ENCODE measurements around the gene RPL14.

RPL14 gene

DNA sequence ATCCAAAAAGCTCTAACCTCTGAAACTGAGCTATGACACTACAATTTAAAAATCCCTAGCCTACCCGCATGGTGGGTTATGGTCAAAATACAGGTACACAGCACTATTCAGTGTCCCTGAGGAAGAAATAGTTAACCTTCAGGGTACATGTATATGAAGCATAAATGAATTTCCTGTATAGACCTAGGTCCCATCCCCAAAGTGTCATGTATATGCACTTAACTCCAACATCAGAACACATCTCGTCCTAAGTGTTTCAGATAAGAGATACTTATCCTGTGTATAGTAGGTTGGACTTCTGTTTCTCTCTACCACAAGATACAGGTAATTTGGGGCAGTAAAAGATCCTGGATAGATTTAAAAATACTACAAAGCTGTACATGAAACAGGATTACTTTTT is 6.4 kb downstream of the RPL14 start:
- no peak for DNase-seq

DNA sequence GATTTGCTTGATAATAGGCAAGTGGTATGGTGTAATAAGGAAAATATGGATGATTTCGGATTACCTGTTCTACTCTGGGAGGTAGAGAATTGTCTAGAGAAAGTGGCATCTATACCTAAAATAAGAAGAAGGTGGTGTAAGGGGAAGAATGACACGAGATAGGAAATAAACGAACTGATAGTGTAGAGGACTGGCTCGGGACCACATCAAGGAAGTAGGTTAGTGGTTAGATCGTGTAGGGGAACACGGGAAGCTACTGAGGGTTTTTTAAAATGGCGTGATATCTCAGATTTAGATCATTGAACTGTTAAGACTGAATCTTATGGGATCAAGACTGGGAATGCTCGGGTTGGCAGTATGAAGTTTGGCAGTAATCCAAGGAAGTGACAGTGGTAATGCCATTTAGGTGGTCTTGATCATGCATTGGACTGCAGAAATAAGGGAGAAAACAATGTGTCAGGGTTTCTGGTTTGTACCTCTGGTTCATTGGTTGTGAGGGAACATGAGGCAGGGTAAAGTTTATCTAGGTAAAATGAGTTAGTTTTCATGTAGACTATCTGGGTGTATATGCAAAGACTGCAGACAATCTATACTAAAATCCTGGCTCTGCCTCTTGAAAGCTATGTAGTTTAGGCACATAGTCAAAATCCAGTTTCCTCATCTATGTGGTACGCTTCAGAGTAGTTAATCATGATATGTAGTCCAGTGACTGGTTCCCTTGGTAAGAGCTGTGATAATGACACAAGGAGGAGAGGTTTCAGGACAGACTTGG is 7.4 kb downstream of the RPL14 start:
- DNase-seq, result peak; percentile 64

DNA sequence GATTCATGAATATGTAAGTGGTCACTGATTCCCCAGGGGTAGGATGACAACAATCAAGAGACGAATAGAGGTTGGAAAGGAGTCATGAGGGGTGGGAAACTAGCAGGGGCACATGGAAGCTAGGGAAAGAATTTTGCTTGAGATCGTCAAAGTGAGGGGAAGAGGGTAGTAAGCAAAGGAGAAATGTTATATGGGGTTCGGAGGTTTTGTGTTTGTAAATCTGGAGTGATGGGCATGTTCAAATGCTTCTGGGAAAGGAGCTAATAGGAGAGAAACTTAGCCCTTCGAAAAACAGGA is 7.9 kb downstream of the RPL14 start:
- no peak for DNase-seq

DNA sequence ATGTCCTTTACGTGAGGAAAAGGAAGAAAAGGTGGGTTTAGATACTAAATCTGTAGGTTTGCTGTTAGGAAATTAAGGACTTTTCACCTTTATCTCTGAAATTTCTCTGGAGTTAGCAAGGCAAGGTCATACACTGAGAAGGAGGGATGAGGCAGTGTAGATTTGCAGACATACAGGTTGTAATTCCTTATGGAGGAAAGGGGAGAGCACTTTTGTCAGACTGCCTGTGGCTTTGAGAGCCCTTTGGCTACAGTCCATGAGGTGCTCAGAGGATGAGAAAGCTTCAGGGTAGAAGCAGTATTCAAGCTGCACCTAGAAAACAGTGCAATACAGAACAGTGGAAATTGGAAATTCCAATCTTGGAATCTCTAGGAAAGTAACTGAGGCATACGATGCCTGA is 8.3 kb downstream of the RPL14 start:
- no peak for DNase-seq

DNA sequence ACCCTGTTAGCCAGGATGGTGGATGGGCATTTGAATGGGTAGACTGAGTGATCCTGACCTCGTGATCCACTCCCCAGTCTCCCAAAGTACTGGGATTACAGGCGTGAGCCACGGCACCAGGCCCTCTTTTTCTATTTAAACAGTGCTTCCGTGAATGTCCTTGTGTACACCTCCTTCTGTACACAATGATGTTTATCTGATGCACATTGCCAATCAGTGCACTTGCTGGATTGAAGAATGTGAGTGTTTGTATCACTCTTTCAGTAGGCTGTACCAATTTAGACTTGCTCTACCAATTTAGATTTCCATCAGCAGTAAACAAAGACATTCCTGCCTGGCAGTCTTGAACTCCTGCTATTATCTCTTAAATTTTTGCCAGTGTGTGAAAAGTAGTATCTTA is 10.9 kb downstream of the RPL14 start:
- no peak for DNase-seq

DNA sequence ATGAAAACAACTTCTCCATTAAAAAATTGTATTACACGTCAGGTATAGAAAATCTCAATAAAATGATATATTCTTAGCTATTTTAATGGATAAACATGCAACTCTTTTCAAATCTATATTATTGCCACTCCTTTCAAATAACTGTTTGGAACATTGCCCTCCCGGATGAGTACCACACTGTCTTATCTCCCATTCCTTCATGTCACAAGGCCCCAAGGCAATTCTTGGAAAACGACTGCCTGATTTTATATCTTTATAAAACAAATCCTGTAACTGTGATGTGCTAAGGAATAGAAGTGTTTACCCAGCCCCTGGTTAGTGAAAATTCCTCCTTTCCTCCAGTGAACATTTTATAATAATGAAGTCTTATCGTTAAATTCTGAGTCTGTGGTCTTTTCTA is 13.6 kb downstream of the RPL14 start:
- DNase-seq, result peak; percentile 63

DNA sequence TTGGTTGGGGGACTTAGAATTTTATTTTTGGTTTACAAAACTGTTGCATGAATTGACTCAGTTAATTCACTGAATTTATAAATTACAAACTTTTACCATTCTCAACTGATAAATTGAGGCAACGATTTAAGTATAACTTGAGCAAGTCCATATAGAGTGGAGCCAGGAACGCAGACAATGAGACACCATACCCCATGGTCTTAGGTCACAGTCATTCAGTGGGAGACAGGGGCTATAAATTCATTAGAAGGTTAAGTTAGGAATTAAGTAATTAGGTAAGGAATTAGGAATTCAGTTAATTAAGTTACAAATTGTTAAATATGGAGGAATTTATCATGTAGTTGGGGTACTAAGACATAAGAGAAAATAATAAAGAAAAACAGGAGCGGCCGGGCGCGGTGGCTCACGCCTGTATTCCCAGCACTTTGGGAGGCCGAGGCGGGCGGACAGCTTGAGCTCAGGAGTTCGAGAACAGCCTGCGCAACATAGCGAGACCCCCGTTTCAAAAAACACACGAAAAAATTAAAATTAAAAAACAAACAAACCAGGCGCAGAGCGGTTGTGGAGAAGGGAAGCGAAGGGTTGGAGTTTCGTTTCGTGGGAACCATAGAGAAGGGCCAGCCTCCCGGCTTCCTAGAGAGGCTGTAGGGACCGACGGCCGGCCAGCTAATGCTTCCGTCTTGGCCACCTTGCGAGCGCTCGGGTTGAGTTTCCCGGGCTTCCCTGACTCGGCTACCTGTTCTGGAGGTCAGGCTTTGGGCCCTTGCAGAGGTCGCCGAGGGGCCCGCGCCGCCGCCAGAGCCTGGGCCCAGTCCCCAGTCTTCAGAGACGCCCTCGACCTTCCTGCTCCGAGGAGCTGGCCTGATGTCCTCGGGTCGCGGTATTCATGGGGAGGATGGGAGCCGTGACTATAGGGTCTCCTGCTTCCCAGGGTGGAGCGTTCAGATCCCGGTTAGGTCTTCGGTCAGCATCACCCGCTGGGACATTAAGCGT is 19.6 kb downstream of the RPL14 start, which contains the start of gene ZNF619:
ZNF619 (plus strand) TSS at position 645 of the 993 bp plus-strand sequence. CDS start 858 bp downstream, outside the sequence.
- peak; percentile 87 for DNase-seq

DNA sequence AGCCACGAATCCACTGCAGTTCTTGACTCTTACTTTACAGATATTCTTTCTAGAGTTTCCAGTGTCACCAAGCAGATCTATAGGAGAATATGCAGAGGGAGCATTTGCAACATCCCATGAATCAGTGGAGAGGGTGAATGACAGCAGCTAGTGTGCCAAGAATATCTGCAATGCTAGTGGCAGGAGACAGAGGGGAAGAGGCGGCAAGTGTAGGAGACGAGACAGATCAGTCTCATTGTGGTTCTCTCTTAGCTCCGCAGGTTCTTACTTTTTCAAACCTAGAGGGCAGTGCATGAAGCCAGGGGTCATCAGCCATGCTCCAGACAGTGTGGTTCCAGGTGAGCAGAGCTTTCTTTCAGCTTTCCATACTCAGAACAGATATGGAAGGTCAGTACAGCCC is 20.5 kb downstream of the RPL14 start:
- DNase-seq, result no peak

DNA sequence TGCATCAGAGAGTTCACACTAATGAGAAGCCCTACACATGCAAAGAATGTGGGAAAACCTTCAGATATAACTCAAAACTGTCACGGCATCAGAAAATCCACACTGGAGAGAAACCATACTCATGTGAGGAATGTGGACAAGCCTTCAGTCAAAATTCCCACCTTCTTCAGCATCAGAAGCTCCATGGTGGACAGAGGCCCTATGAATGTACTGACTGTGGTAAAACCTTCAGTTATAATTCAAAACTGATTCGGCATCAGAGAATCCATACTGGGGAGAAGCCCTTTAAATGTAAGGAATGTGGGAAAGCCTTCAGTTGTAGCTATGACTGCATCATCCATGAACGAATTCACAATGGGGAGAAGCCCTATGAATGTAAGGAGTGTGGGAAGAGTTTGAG is 30.0 kb downstream of the RPL14 start:
- DNase-seq, result no peak

DNA sequence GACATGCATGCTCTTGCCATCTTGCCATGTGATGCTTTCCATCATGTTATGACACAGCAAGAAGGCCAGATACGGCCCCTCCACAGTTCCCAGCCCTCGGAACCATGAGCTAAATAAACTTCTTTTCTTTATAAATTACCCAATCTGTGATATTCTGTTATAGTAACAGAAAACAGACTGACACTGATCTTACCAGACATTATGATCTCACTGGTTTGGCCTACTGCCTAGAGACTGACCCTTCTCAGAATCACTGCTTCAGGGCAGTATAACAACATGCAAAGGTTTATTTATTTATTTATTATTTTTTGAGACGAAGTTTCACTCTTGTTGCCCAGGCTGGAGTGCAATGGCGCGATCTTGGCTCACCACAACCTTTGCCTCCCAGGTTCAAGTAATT is 33.8 kb downstream of the RPL14 start:
- DNase-seq, result no peak

DNA sequence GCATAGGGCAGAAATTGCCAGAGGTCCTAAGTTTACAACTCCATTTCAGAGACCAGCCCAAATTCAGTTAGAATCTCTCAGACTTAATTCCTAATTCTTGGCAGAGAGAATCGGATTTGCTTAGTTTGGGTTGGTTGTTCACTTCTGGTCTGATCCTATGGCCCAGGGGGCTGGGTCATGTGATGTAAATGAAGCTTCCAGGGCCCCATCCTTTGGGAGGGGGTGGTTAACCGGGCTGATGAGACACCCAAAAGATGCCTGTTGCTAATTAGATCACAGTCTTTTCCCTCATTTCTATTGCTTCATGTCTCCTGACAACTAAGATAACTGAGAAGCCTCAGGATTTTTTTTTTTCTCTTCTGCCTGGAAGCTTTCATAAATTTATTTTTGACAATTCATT is 37.6 kb downstream of the RPL14 start:
- no peak for DNase-seq

DNA sequence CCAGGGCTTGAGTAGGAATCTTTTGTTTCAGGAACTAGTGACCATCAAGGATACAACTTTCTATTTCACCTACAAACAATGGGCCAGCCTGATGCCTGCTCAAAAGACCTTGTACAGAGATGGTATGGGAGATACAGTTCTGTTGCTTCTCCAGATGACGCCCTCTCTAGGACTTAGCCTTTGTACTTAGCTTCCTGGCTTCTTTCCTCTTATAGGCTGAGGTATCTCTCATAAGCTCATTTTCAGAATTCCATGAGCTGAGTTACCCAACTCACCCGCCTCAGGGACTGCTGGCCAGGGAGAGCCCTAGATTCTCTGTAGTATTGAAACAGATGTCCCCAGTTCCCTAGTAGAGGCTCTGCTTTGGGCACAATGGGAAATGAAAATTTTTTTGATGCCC is 40.1 kb downstream of the RPL14 start:
- no peak for DNase-seq

DNA sequence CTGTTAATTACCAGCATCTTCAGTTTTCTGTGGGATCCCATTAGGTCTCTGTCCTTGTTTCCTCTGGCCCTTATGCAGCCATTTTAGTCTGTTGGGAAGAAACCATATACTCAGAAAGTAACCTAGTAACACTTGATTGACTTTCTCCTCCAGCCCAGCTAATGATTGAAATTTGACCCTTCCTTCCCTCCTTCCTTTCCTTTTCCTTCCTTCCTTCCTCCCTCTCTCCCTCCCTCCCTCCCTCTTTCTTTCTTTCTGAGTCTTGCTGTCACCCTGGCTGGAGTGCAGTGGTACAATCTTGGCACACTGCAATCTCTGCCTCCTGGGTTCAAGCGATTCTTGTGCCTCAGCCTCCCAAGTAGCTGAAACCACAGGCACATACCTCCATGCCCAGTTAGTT is 42.8 kb downstream of the RPL14 start:
- no peak for DNase-seq

DNA sequence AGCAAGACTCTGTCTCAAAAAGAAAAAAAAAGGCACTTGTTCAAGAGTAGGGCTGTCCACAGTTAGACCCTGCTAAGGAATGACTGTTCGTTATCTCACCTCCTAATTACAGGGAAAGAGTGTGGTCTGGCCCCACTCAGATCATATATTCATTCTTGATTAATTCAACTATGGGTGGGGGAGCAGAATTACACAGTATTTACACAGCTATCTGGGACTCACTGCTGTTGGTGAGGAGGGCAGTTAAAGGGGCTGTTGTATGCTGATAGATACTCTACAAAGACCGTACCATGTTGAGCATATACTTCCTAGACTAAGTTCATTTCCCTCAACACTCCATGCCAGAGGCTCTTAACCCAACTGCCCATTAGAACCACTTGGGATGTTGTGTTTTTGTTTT is 44.9 kb downstream of the RPL14 start:
- DNase-seq, result peak; percentile 83

DNA sequence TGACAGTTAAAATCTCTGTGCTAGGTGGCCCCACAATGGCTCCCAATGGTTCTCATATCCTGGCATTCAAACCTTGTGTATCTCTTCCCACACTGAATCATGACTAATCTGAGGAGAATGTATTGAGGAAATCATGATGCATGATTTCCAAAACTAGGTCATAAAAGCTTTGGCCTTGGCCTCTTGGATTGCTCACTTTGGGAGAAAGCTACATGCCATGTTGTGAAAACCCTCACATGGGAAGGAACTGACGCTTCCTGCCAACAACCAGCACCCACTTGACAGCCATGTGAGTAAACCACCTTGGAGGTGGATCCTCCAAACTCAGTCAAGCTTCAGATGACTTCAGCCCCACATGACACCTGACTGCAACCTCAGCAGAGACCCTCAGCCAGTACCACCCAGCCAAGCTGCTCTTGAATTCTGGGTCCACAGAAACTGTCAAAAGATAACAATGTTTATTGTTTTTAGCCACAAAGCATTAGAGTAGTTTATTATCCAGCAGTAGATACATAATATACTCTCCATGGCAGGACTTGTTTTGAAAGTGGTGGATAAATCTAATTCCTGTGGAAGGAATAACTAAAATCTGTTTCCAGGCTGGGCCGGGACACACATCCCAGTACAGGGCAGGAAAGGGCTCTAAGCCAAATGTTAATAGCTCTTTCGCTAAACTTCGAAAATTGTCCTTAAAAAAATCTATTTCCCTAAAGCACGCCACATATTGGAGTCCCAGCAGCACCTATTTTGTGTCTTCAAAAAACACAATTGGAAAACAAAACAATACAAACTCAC is 47.7 kb downstream of the RPL14 start:
- DNase-seq, result no peak

DNA sequence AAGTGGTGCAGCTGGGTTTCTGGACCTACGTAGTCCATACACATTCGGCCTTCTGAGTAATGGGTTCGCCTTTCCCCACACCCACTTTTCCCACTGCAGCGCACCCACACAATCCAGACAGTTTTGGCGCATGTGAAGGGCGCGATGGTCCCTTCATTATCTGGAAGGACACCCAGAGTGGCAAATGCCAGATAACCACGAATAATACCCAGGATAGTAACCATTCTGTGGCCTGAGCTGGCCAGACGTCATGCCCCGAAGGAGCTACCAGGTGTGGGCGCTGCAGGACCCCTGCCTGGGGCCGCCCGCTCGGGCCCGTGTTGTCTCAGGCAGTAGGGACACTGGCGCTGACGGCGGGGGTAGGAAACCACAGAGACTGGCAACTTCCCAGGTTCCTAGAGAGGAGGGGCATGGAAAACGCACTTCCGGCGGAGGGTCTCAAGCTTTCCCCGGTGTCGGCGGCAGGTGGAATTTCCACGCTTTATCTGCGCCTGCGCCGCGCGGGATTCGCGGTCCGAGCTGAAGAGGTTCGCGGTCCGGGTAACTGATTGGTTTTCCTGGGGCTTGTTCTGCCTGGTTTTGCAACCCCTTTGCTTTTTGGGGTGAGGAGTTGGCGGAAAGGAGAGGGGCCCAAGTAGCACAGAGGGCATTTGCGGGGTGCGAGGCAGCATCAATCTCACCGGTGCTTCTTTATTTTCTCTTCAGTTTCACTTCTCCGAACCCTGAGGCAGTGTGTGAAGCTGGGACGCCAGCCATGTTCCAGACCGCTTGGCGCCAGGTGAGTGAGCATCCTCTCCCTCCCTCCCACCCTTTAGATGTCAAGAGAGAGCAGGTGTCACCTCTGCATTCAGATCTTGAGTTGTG is 48.7 kb downstream of the RPL14 start, which contains the start of gene ZNF620:
ZNF620 (plus strand) TSS at position 441 of the 864 bp plus-strand sequence; CDS start at position 755, 314 bp downstream.
- DNase-seq, result peak; percentile 90

DNA sequence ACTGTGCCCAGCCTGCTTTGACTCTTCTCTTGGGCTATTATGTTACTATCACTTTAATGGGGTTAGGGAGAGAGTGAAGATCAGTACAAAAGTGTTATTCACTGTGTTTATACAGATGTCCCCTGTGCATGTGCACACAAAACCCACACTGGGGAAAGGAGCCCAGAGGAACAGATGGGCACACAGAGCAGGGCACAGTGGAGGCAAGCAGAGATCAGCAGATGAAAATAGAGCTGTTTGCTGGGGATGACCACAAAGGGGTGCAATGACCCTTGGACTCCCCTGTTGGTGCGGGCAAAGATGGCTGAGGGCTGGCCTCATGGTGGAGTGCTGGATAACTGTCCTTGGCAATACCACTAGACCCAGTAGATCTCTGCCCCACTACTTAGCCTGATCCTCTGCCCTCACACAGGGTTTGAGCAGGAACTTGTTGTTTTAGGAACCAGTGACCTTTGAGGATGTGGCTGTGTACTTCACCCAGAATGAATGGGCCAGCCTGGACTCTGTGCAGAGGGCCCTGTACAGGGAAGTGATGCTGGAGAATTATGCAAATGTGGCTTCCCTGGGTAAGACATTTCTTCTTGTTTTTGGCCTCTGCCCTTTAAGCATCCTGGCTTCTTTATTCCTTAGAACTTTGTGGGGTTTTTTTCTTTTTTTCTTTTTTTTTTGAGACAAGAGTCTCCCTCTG is 54.0 kb downstream of the RPL14 start:
- DNase-seq, result no peak

DNA sequence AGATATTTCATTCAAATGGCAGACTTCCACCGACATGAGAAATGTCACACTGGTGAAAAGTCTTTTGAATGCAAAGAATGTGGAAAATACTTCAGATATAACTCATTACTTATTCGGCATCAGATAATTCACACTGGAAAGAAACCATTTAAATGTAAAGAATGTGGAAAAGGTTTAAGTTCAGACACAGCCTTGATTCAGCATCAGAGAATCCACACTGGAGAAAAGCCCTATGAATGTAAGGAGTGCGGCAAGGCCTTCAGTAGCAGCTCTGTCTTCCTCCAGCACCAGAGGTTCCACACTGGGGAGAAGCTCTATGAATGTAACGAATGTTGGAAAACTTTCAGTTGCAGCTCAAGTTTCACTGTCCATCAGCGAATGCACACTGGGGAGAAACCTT is 59.1 kb downstream of the RPL14 start:
- DNase-seq, result no peak

DNA sequence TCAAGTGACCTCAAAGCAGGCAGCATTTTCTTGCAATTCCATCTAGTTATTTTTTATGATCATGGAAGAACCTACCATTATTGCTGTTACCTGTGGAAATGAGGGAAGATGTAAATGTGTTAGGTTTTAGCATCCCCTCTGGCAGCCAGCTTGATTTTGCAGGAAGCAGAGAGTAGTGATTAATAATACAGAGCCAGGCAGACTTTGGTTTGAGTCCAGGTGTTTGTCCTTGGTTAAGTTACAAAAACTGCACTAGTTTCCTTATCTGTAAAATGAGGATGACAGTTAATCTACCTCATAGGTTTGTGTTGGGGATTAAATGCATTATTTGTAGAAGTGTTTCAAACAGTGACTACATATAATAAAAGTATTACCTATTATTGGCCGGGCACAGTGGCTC is 60.9 kb downstream of the RPL14 start:
- DNase-seq, result no peak

Data from hematopoietic multipotent progenitor cell treated with erythropoietin and hydrocortisone succinate and interleukin-3 and kit ligand, for 4 days (in vitro differentiated cells).